Osteoblast (primary cell): Measurements from ENCODE around the gene PTPRN2. TPM values are rescaled to one million over a fixed set of nuclear protein-coding genes. Genes with fewer than 3 reads are reported as not detected.

ENCODE experiments used
- DNase-seq: peaks from one replicate; pipeline ENCODE4 v3.0.0; 2011; ENCODE audit warnings: low spot score, mixed read lengths; ENCODE audit not compliant: insufficient read length; ENCODE audit errors: missing footprints
- H2AFZ ChIP-seq: 2 replicates; pipeline ENCODE4 v1.6.0; 2011; ENCODE audit warnings: mild to moderate bottlenecking, low read length
- H3K27ac ChIP-seq: 2 replicates; pipeline ENCODE4 v1.5.1; 2011; ENCODE audit warnings: mild to moderate bottlenecking, low read depth, low read length, moderate library complexity
- H3K27me3 ChIP-seq: 2 replicates; pipeline ENCODE4 v1.6.0; 2012; ENCODE audit warnings: mild to moderate bottlenecking, control low read depth, inconsistent platforms, low read length, moderate library complexity; ENCODE audit not compliant: insufficient read depth
- H3K36me3 ChIP-seq: 2 replicates; pipeline ENCODE4 v1.5.1; 2011; ENCODE audit warnings: mild to moderate bottlenecking, low read length, control low read depth, moderate library complexity; ENCODE audit not compliant: insufficient read depth
- H3K4me1 ChIP-seq: 2 replicates; pipeline ENCODE4 v1.5.1; 2011; ENCODE audit warnings: mild to moderate bottlenecking, low read length, control low read depth, moderate library complexity; ENCODE audit not compliant: insufficient read depth
- H3K4me2 ChIP-seq: 2 replicates; pipeline ENCODE4 v1.6.0; 2011; ENCODE audit warnings: mild to moderate bottlenecking, low read length; ENCODE audit not compliant: insufficient read depth
- H3K4me3 ChIP-seq: fragments of 200-600 bp; sonication (generic); 3 replicates; pipeline ENCODE4 v1.5.1; 2012; ENCODE audit warnings: mild to moderate bottlenecking, low read length, inconsistent platforms; ENCODE audit not compliant: insufficient read depth
- H3K79me2 ChIP-seq: 2 replicates; pipeline ENCODE4 v1.6.0; 2012; ENCODE audit warnings: mild to moderate bottlenecking, low read length, control low read depth, inconsistent platforms; ENCODE audit not compliant: insufficient read depth
- H3K9me3 ChIP-seq: 2 replicates; pipeline ENCODE4 v1.5.1; 2011; ENCODE audit warnings: low read depth, low read length, control low read depth
- H4K20me1 ChIP-seq: 2 replicates; pipeline ENCODE4 v1.6.0; 2012; ENCODE audit warnings: mild to moderate bottlenecking, low read length, control low read depth; ENCODE audit not compliant: insufficient read depth
- CTCF ChIP-seq: IDR thresholded peaks from 2 replicates; pipeline ENCODE4 v1.5.1; 2011; ENCODE audit warnings: mild to moderate bottlenecking, low read depth, low read length, moderate library complexity; ENCODE audit errors: extremely low read depth
- total RNA-seq: library from RNA; depleted of rRNA; stranded (reverse); fragments of >200 nt; gene quantifications from 2 replicates; pipeline ENCODE4 v1.2.3, GENCODE V29; 2012

Gene PTPRN2
- total RNA-seq, 1 donor: 0.36 TPM

GRCh38 chr7:157853076-157853788 is 734.4 kb downstream of the PTPRN2 start:
- Histone ChIP-seq H4K20me1 (no peaks in the 10 kb centered on the region), H3K79me2 (no peaks in the 10 kb centered on the region), H3K4me3 (no peak overlapping the region), H2AFZ (no peak overlapping the region), H3K27ac (no peak overlapping the region), H3K4me2 (no peak overlapping the region), H3K27me3 (no peaks in the 10 kb centered on the region), H3K4me1 (no peaks in the 10 kb centered on the region), H3K36me3 (no peaks in the 10 kb centered on the region), H3K9me3 (no peaks in the 10 kb centered on the region)
- TF ChIP-seq CTCF: no peak
- no peak for DNase-seq

GRCh38 chr7:157851501-157852067 is 736.0 kb downstream of the PTPRN2 start:
- H3K9me3 ChIP-seq: no peaks in the 10 kb centered on the region
- H2AFZ ChIP-seq: no peak overlapping the region
- H3K79me2 ChIP-seq: no peaks in the 10 kb centered on the region
- H3K4me3 ChIP-seq: no peak overlapping the region
- no peaks in the 10 kb centered on the region for H3K27me3 ChIP-seq
- no peak overlapping the region for H3K27ac ChIP-seq
- DNase-seq: no peak
- no peak for TF ChIP-seq CTCF
- H3K4me1 ChIP-seq: no peaks in the 10 kb centered on the region
- H3K36me3 ChIP-seq: no peaks in the 10 kb centered on the region
- no peak overlapping the region for H3K4me2 ChIP-seq
- H4K20me1 ChIP-seq: no peaks in the 10 kb centered on the region

- no peak for TF ChIP-seq CTCF
- no peaks in the 10 kb centered on the region for H3K36me3 ChIP-seq
- H3K27ac ChIP-seq: no peak overlapping the region
- no peaks in the 10 kb centered on the region for H3K9me3 ChIP-seq
- no peak overlapping the region for H3K4me3 ChIP-seq
- no peaks in the 10 kb centered on the region for H3K4me1 ChIP-seq
- H3K4me2 ChIP-seq: no peak overlapping the region
- no peak overlapping the region for H2AFZ ChIP-seq
- H4K20me1 ChIP-seq: no peaks in the 10 kb centered on the region
- no peaks in the 10 kb centered on the region for H3K27me3 ChIP-seq
- no peaks in the 10 kb centered on the region for H3K79me2 ChIP-seq
- DNase-seq: no peak
These were observed 736.9 kb downstream of the PTPRN2 start for GRCh38 chr7:157850481-157851444.

GRCh38 chr7:157849726-157850125 is 737.9 kb downstream of the PTPRN2 start:
- Histone ChIP-seq H3K36me3 (no peaks in the 10 kb centered on the region), H3K79me2 (no peaks in the 10 kb centered on the region), H3K4me1 (no peaks in the 10 kb centered on the region), H4K20me1 (no peaks in the 10 kb centered on the region), H2AFZ (no peak overlapping the region), H3K9me3 (no peaks in the 10 kb centered on the region), H3K27ac (no peak overlapping the region), H3K4me3 (no peak overlapping the region), H3K4me2 (no peak overlapping the region), H3K27me3 (no peaks in the 10 kb centered on the region)
- no peak for TF ChIP-seq CTCF
- DNase-seq: no peak
